Left ventricle myocardium inferior (tissue), 1 donor: Measurements from ENCODE around the gene THAP11. TPM values are rescaled to one million over a fixed set of nuclear protein-coding genes. Genes with fewer than 3 reads are reported as not detected.

ENCODE experiments used
- DNase-seq: peaks from one replicate; pipeline ENCODE4 v3.0.0-alpha.2; 2020
- H3K27ac ChIP-seq: fragments of 200-600 bp; replicated peaks from 2 replicates; pipeline ENCODE4 v1.8.0; 2021
- H3K27me3 ChIP-seq: fragments of 200-600 bp; 2 replicates; pipeline ENCODE4 v1.8.0; 2021; ENCODE audit warnings: low read depth
- H3K36me3 ChIP-seq: fragments of 200-600 bp; 2 replicates; pipeline ENCODE4 v1.8.0; 2021
- H3K4me1 ChIP-seq: fragments of 200-600 bp; 2 replicates; pipeline ENCODE4 v1.8.0; 2021
- H3K4me3 ChIP-seq: fragments of 200-600 bp; 2 replicates; pipeline ENCODE4 v1.8.0; 2021; ENCODE audit warnings: mild to moderate bottlenecking, moderate library complexity
- H3K9me3 ChIP-seq: fragments of 200-600 bp; replicated peaks from 2 replicates; pipeline ENCODE4 v1.8.0; 2021
- CTCF ChIP-seq: fragments of 200-600 bp; IDR thresholded peaks from 2 replicates; pipeline ENCODE4 v1.8.0; 2021; ENCODE audit warnings: antibody characterized with exemption, mild to moderate bottlenecking, borderline replicate concordance
- intact Hi-C: fragments of 100-400 bp; cut with micrococcal nuclease; formaldehyde crosslinking; loops from one replicate; pipeline ENCODE4 v1.11.0; 2022
- total RNA-seq: library from RNA; stranded (reverse); fragmentation: NEBNext Ultra II Directional; extraction: Animal tissue kit (Norgen Biotek cat#: 25700); gene quantifications from one replicate; pipeline ENCODE4 v1.2.1, GENCODE V29; 2021
- donor health status: DM: no; HTN: yes; CAD: no; lungs with severe emphysema.

Gene THAP11
- total RNA-seq, 1 donor from 2014 or later = 31.4 TPM

- no peaks in the 10 kb centered on the region for H3K9me3 ChIP-seq
- no peak overlapping the region for H3K4me3 ChIP-seq
- peaks cover 30% of the 10 kb centered on the region for H3K4me1 ChIP-seq
- no peaks in the 10 kb centered on the region for H3K27me3 ChIP-seq
- no peak overlapping the region for H3K27ac ChIP-seq
- intact Hi-C loops = no loop called here
- TF ChIP-seq CTCF = no peak
- H3K36me3 ChIP-seq = peaks cover 70% of the 10 kb centered on the region
- DNase-seq = no peak
Observed at GRCh38 chr16:67869653-67870052, 27.5 kb downstream of the THAP11 start.

- Histone ChIP-seq H3K27me3 (no peaks in the 10 kb centered on the region), H3K4me1 (peaks cover 39% of the 10 kb centered on the region), H3K36me3 (peaks cover 61% of the 10 kb centered on the region), H3K9me3 (no peaks in the 10 kb centered on the region), H3K27ac (no peak overlapping the region), H3K4me3 (no peak overlapping the region)
- TF ChIP-seq CTCF = no peak
- DNase-seq = no peak
- intact Hi-C loops = no loop called here
Observed at GRCh38 chr16:67871256-67871655, 29.1 kb downstream of the THAP11 start.

DNA sequence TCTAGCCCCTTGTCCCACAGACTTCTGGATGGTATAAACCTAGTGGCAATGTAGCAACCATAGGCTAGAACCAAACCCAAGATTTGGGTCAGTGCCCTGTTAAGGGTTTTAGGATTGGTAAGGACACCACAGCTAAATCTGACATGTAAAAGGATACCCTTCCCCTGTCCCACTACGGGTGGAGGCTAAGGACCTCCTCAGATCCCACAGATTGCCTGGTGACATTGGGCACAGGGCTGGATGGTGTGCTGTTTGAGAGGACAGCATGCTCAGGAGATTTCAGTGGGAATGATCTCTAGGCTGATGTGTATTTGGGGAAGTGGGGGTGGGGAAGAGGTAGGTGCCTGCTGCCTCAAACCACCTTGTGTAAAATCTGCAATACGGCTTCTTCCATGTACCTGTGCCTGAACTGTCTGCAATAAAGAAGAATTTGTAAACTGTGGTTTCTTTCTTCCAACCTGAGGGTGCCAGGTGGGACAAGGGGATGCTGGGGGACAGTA is 30.1 kb downstream of the THAP11 start:
- intact Hi-C loops = no loop called here
- Histone ChIP-seq H3K9me3 (no peaks in the 10 kb centered on the region), H3K4me3 (peak overlapping the region; percentile 98), H3K27me3 (no peaks in the 10 kb centered on the region), H3K27ac (peak overlapping the region; percentile 90), H3K4me1 (peaks cover 43% of the 10 kb centered on the region), H3K36me3 (peaks cover 61% of the 10 kb centered on the region)
- no peak for DNase-seq
- TF ChIP-seq CTCF = no peak

GRCh38 chr16:67872631-67873434 is 30.7 kb downstream of the THAP11 start, which contains the start of gene EDC4:
TSS of gene EDC4 (plus strand) at chr16:67873052. CDS start at chr16:67873262, 210 bp downstream.
- peak within 1 kb of the TSS; percentile 98 for H3K4me3 ChIP-seq
- intact Hi-C loops = no loop called here
- no peaks in the 10 kb centered on the region for H3K9me3 ChIP-seq
- peaks cover 62% of the 10 kb centered on the region for H3K36me3 ChIP-seq
- H3K4me1 ChIP-seq = peaks cover 43% of the 10 kb centered on the region
- TF ChIP-seq CTCF = no peak
- DNase-seq = peak; percentile 88
- H3K27me3 ChIP-seq = no peaks in the 10 kb centered on the region
- peak within 1 kb of the TSS; percentile 90 for H3K27ac ChIP-seq

- intact Hi-C loops = no loop called here
- H3K4me3 ChIP-seq = peak overlapping the region; percentile 98
- H3K27me3 ChIP-seq = no peaks in the 10 kb centered on the region
- DNase-seq = no peak
- no peaks in the 10 kb centered on the region for H3K9me3 ChIP-seq
- peaks cover 62% of the 10 kb centered on the region for H3K36me3 ChIP-seq
- peak overlapping the region; percentile 90 for H3K27ac ChIP-seq
- H3K4me1 ChIP-seq = peaks cover 43% of the 10 kb centered on the region
- no peak for TF ChIP-seq CTCF
Observed at GRCh38 chr16:67873435-67874370, 31.6 kb downstream of the THAP11 start.
